Measurements from ENCODE around the gene ERAS. TPM values are rescaled to one million over a fixed set of nuclear protein-coding genes. Genes with fewer than 3 reads are reported as not detected.

The ERAS gene
- total and polyA plus RNA-seq, 2 of the 13 experiments (the other 11 are each of a cell fraction or from before 2014, with no cell fraction given), result 0.21 to 0.22 TPM

- ATAC-seq, result no peak
- Histone ChIP-seq H3K27ac (ENCODE audit: extremely low read length, insufficient read depth, low read length) (no peak overlapping the region), H3K9ac (ENCODE audit: insufficient read depth, low read depth, low read length) (no peak overlapping the region), H3K4me2 (ENCODE audit: low read depth, low read length) (no peak overlapping the region), H4K20me1 (ENCODE audit: insufficient read depth, low read length) (no peaks in the 10 kb centered on the region), H3K79me2 (ENCODE audit: insufficient read depth, low read length) (peaks cover 10% of the 10 kb centered on the region), H2AFZ (ENCODE audit: low read length) (no peak overlapping the region), H3K4me1 (ENCODE audit: insufficient read depth, low read length) (peaks cover 31% of the 10 kb centered on the region), H3K27me3 (ENCODE audit: control insufficient read depth in 1 of 2, insufficient read depth in 2 of 2, low read length in 2 of 2) (no peaks in the 10 kb centered on the region), H3K9me3 (ENCODE audit: low read length) (no peaks in the 10 kb centered on the region), H3K4me3 (replicated peaks in 1 of 3; ENCODE audit: insufficient read depth in 1 of 3, low read depth in 2 of 3, low read length in 3 of 3) (no peak overlapping the region), H3K36me3 (replicated peaks in 1 of 2; ENCODE audit: control insufficient read depth in 1 of 2, insufficient read depth in 2 of 2, low read length in 2 of 2) (no peaks in the 10 kb centered on the region)
- intact Hi-C loops (cut with micrococcal nuclease; ENCODE audit: unreplicated experiment), result no loop called here
- CTCF ChIA-PET (ENCODE audit: low intra/inter-chr PET ratio, low total read pairs), result no interaction called here
- POLR2A ChIA-PET, result no interaction called here
- in situ Hi-C loops (cut with HindIII; ENCODE audit: extremely low pct_ligation_motif_present, low pct_unique_long_range_greater_than_20kb), result no loop called here
- no peak for DNase-seq (ENCODE audit: low spot score)
- BruUV-seq (replicated peaks), result no TSS peak
- WGBS (ENCODE audit: low lambda C conversion rate), result 97% methylated on average over 15 of the region's 57 CpGs
- no peak for TF ChIP-seq ATF4 (CRISPR knock-in tag; IDR thresholded peaks at IDR 0.05)
- no peak for TF ChIP-seq ZNF331 (CRISPR knock-in tag; IDR thresholded peaks at IDR 0.05)
- no peak for TF ChIP-seq ZNF567 (CRISPR knock-in tag; IDR thresholded peaks at IDR 0.05; ENCODE audit: borderline replicate concordance)
- TF ChIP-seq IKZF5 (CRISPR knock-in tag; IDR thresholded peaks at IDR 0.05), result no peak
- FAIRE-seq, result no peak
Measured at GRCh38 chrX:48831909-48832291, 5.6 kb downstream of the ERAS start.

GRCh38 chrX:48833542-48834138, 7.3 kb downstream of the ERAS start:
- Histone ChIP-seq H3K27ac (ENCODE audit: extremely low read length, insufficient read depth, low read length) (no peak overlapping the region), H3K27me3 (ENCODE audit: control insufficient read depth in 1 of 2, insufficient read depth in 2 of 2, low read length in 2 of 2) (no peaks in the 10 kb centered on the region), H3K4me1 (ENCODE audit: insufficient read depth, low read length) (peaks cover 32% of the 10 kb centered on the region), H3K79me2 (ENCODE audit: insufficient read depth, low read length) (peaks cover 10% of the 10 kb centered on the region), H3K4me2 (ENCODE audit: low read depth, low read length) (peak overlapping the region; percentile 88), H3K9me3 (ENCODE audit: low read length) (no peaks in the 10 kb centered on the region), H4K20me1 (ENCODE audit: insufficient read depth, low read length) (no peaks in the 10 kb centered on the region), H3K4me3 (replicated peaks in 1 of 3; ENCODE audit: insufficient read depth in 1 of 3, low read depth in 2 of 3, low read length in 3 of 3) (peak overlapping the region in 1 of 3 experiments; percentile 81; a peak in 2 of 6 replicates), H2AFZ (ENCODE audit: low read length) (no peak overlapping the region), H3K36me3 (replicated peaks in 1 of 2; ENCODE audit: control insufficient read depth in 1 of 2, insufficient read depth in 2 of 2, low read length in 2 of 2) (no peaks in the 10 kb centered on the region), H3K9ac (ENCODE audit: insufficient read depth, low read depth, low read length) (no peak overlapping the region)
- TF ChIP-seq, protein P1, sequence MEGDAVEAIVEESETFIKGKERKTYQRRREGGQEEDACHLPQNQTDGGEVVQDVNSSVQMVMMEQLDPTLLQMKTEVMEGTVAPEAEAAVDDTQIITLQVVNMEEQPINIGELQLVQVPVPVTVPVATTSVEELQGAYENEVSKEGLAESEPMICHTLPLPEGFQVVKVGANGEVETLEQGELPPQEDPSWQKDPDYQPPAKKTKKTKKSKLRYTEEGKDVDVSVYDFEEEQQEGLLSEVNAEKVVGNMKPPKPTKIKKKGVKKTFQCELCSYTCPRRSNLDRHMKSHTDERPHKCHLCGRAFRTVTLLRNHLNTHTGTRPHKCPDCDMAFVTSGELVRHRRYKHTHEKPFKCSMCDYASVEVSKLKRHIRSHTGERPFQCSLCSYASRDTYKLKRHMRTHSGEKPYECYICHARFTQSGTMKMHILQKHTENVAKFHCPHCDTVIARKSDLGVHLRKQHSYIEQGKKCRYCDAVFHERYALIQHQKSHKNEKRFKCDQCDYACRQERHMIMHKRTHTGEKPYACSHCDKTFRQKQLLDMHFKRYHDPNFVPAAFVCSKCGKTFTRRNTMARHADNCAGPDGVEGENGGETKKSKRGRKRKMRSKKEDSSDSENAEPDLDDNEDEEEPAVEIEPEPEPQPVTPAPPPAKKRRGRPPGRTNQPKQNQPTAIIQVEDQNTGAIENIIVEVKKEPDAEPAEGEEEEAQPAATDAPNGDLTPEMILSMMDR (CRISPR knock-in tag; IDR thresholded peaks at IDR 0.05), result peak; percentile 40
- TF ChIP-seq, protein P2, sequence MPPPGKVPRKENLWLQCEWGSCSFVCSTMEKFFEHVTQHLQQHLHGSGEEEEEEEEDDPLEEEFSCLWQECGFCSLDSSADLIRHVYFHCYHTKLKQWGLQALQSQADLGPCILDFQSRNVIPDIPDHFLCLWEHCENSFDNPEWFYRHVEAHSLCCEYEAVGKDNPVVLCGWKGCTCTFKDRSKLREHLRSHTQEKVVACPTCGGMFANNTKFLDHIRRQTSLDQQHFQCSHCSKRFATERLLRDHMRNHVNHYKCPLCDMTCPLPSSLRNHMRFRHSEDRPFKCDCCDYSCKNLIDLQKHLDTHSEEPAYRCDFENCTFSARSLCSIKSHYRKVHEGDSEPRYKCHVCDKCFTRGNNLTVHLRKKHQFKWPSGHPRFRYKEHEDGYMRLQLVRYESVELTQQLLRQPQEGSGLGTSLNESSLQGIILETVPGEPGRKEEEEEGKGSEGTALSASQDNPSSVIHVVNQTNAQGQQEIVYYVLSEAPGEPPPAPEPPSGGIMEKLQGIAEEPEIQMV (CRISPR knock-in tag; IDR thresholded peaks at IDR 0.05; ENCODE audit: low read depth), result no peak
- ATAC-seq (peak; percentile 25; the same call in 2 of the 3 replicates), FAIRE-seq (peak; percentile 77), DNase-seq (ENCODE audit: low spot score) (peak; percentile 10)
- intact Hi-C loops (cut with micrococcal nuclease; ENCODE audit: unreplicated experiment), result no loop called here
- ChIA-PET CTCF (ENCODE audit: low intra/inter-chr PET ratio, low total read pairs) (interaction anchor here (0.8 kb wide), 1 partner anchor 186 kb away, joined by 3 read pairs; no protein-coding TSS in a partner anchor), POLR2A (no interaction called here)
- BruUV-seq (replicated peaks), result no TSS peak
- in situ Hi-C loops (cut with HindIII; ENCODE audit: extremely low pct_ligation_motif_present, low pct_unique_long_range_greater_than_20kb), result no loop called here
- WGBS (ENCODE audit: low lambda C conversion rate), result 37% methylated on average over 9 of the region's 9 CpGs

All from HepG2 (cell line).